RKO (cell line): ENCODE data around the gene TTC27.
"Not testable (repeated sequence)": the region's sequence is repeated elsewhere in the genome, so short reads cannot be mapped to it uniquely, and the experiment has no call there.

Source experiments
- DNase-seq: peaks from one replicate; pipeline ENCODE4 v3.0.0-alpha.2; 2016; ENCODE audit warnings: low spot score

Gene TTC27

GRCh38 chr2:32852856-32853255 is 225.0 kb downstream of the TTC27 start:
- no peak for DNase-seq

GRCh38 chr2:32856891-32857290 is 229.0 kb downstream of the TTC27 start:
- no peak for DNase-seq

GRCh38 chr2:32858713-32859112 is 230.9 kb downstream of the TTC27 start:
- DNase-seq = no peak

- no peak for DNase-seq
These were observed 232.5 kb downstream of the TTC27 start for GRCh38 chr2:32860385-32860784.

GRCh38 chr2:32862269-32863055 is 234.6 kb downstream of the TTC27 start:
- peak; percentile 20 for DNase-seq

GRCh38 chr2:32863326-32863725 is 235.5 kb downstream of the TTC27 start:
- DNase-seq = no peak

DNA sequence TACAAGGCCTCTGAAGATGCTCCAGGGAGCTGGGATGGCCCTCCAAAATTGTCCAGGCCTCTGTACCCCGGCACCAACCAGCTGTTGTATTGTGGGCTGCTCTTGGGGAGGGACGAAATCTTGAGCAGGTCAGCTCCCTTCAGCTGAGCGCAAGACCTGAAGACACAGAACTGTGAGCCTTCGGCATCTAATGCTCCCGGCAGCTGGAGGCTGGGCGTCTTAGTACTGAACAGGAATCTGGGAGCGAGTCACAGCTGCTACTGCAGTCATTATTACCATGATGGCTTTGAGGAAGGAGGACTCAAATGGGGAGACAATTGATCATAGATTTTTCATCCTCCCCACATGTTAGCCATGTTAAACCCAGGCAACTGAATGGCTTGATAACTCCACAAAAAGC is 236.0 kb downstream of the TTC27 start:
- no peak for DNase-seq

- no peak for DNase-seq
These were observed 236.7 kb downstream of the TTC27 start for GRCh38 chr2:32864334-32865111.

DNA sequence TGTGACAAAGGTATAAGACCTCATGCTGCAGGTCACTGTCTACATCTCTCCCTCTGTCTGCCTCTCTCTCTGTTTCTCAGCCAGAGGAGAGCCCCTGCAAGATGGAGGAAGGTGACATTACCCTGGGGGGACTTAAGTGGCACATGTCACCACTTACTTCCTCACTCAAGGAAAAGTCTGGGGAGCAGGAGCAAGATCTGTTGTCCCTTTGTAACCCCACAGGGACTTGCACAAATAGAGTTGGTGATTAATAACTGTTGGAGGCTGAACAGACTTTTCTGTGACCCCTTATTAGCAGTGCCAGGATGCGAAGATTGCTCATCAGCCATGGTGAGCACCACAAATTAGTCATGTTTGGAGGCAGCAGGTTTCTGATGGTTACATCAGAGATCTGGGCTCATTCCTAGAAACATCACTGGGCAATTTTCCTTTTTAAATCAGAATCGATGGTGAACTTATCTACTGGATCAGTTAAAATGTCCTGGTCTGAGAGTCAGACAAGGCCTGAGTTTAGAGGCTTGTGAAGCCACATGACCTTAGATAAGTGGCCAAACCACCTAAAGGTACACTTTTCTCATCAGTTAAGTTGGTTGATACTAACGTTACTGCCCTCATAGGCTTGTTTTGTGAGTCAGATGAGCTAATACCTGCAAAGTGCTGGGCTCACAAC is 237.7 kb downstream of the TTC27 start:
- DNase-seq = peak; percentile 91

DNA sequence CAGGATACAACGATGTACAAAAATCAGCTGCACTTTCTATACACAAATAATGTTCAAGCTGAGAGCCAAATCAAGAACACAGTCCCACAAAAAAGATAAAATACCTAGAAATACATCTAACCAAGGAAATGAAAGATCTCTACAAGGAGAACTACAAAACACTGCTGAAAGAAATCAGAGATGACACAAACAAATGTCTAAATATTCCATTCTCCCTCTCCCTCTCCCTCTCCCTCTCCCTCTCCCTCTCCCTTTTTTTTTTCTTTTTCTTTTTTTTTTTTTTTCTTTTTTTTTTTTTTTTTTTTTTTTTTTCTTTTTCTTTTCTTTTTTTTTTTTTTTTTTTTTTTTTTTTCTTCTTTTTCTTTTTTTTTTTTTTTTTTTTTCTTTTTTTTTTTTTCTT is 238.6 kb downstream of the TTC27 start:
- not testable (repeated sequence) for DNase-seq
